ENCODE results near the gene CARD14. TPM values are rescaled to one million over a fixed set of nuclear protein-coding genes. Genes with fewer than 3 reads are reported as not detected.

The CARD14 gene
- total RNA-seq, 1 experiment from 2014 or later = 0.09 TPM

- TF ChIP-seq CTCF (conservative IDR thresholded peaks at IDR 0.05; ENCODE audit: low read depth, low read length) (no peak), EZH2 (IDR thresholded peaks at IDR 0.05; ENCODE audit: borderline replicate concordance, low read depth, low read length, poor library complexity, severe bottlenecking) (no peak)
- H3K4me1 ChIP-seq (ENCODE audit: insufficient read depth, low read length, poor library complexity, severe bottlenecking) = no peaks in the 10 kb centered on the region
- H3K9me3 ChIP-seq (ENCODE audit: low read depth, low read length, poor library complexity, severe bottlenecking) = no peaks in the 10 kb centered on the region
- DNase-seq (ENCODE audit: low spot score) = no peak
- H3K4me3 ChIP-seq (ENCODE audit: low read depth, low read length, poor library complexity, severe bottlenecking) = no peak overlapping the region
- H3K27me3 ChIP-seq (replicated peaks; ENCODE audit: insufficient read depth, low read depth, low read length, poor library complexity) = no peaks in the 10 kb centered on the region
- BruUV-seq (replicated peaks) = no TSS peak
- intact Hi-C loops (cut with micrococcal nuclease; ENCODE audit: unreplicated experiment) = no loop called here
- ChIA-PET CTCF (interaction anchor here (0.5 to 0.6 kb wide), 2 partner anchors 97 to 437 kb away, joined by 9 to 13 read pairs; no protein-coding TSS in a partner anchor), POLR2A (ENCODE audit: low non-redundant PET) (no interaction called here)
- no peaks in the 10 kb centered on the region for H3K36me3 ChIP-seq (ENCODE audit: insufficient read depth, low read length, poor library complexity, severe bottlenecking)
- H3K27ac ChIP-seq (ENCODE audit: low read depth, low read length, poor library complexity, severe bottlenecking) = no peak overlapping the region
Observed at GRCh38 chr17:80182845-80183223, 13.0 kb downstream of the CARD14 start.

DNA sequence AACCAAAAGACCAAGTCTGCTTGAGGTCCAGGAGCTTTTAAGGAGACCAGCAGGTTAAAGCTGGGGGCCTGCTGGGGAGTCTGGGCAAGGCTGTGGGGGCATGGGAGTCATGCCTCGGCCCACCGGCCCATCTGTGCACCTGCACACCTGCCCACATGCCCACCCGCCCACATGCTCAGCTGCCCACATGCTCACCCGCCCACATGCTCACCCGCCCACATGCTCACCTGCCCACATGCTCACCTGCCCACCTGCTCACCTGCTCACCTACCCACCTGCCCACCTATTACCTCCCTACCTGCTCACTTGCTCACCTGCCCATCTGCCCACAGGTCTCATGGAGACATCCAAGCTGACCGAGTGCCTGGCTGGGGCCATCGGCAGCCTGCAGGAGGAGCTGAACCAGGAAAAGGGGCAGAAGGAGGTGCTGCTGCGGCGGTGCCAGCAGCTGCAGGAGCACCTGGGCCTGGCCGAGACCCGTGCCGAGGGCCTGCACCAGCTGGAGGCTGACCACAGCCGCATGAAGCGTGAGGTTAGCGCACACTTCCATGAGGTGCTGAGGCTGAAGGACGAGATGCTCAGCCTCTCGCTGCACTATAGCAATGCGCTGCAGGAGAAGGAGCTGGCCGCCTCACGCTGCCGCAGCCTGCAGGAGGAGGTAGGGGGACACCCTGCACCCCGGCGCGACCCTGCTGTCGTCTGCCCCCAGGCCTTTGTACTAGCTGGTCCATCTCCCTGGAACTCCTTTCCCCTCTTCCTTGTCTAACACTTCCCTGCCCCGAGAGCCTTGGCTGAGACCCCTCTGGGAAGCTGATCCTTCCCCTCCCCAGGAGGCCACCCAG lies 14.0 kb downstream of the CARD14 start:
- Histone ChIP-seq H3K4me3 (ENCODE audit: low read depth, low read length, poor library complexity, severe bottlenecking) (no peak overlapping the region), H3K27me3 (replicated peaks; ENCODE audit: insufficient read depth, low read depth, low read length, poor library complexity) (no peaks in the 10 kb centered on the region), H3K9me3 (ENCODE audit: low read depth, low read length, poor library complexity, severe bottlenecking) (no peaks in the 10 kb centered on the region), H3K27ac (ENCODE audit: low read depth, low read length, poor library complexity, severe bottlenecking) (no peak overlapping the region), H3K36me3 (ENCODE audit: insufficient read depth, low read length, poor library complexity, severe bottlenecking) (no peaks in the 10 kb centered on the region), H3K4me1 (ENCODE audit: insufficient read depth, low read length, poor library complexity, severe bottlenecking) (no peaks in the 10 kb centered on the region)
- BruUV-seq (replicated peaks) = no TSS peak
- intact Hi-C loops (cut with micrococcal nuclease; ENCODE audit: unreplicated experiment) = no loop called here
- TF ChIP-seq CTCF (conservative IDR thresholded peaks at IDR 0.05; ENCODE audit: low read depth, low read length) (no peak), EZH2 (IDR thresholded peaks at IDR 0.05; ENCODE audit: borderline replicate concordance, low read depth, low read length, poor library complexity, severe bottlenecking) (no peak)
- ChIA-PET POLR2A (ENCODE audit: low non-redundant PET) (no interaction called here), CTCF (interaction anchor here (0.5 to 0.6 kb wide), 3 partner anchors 16 to 438 kb away, joined by 5 to 9 read pairs (median 5); no protein-coding TSS in a partner anchor)
- no peak for DNase-seq (ENCODE audit: low spot score)

DNA sequence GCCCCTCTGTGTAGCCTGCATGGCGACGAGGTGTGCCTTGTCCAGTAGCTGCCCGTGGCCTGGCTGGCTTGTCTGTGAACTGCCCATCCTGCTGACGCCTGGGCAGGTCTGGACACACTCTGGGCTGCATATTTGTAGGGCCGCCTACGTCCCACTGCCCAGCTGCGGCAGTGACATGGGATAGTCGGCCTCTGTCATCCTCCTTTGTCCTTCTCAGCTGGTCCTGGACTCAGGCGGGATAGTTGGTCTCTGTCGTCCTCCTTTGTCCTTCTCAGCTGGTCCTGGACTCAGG lies 14.5 kb downstream of the CARD14 start:
- no peak overlapping the region for H3K27ac ChIP-seq (ENCODE audit: low read depth, low read length, poor library complexity, severe bottlenecking)
- no peak for DNase-seq (ENCODE audit: low spot score)
- no TSS peak for BruUV-seq (replicated peaks)
- no peaks in the 10 kb centered on the region for H3K36me3 ChIP-seq (ENCODE audit: insufficient read depth, low read length, poor library complexity, severe bottlenecking)
- ChIA-PET CTCF (interaction anchor here (0.5 kb wide), 1 partner anchor 381 kb away, joined by 5 read pairs; no protein-coding TSS in a partner anchor), POLR2A (ENCODE audit: low non-redundant PET) (no interaction called here)
- H3K4me3 ChIP-seq (ENCODE audit: low read depth, low read length, poor library complexity, severe bottlenecking) = no peak overlapping the region
- intact Hi-C loops (cut with micrococcal nuclease; ENCODE audit: unreplicated experiment) = no loop called here
- TF ChIP-seq EZH2 (IDR thresholded peaks at IDR 0.05; ENCODE audit: borderline replicate concordance, low read depth, low read length, poor library complexity, severe bottlenecking) (no peak), CTCF (conservative IDR thresholded peaks at IDR 0.05; ENCODE audit: low read depth, low read length) (no peak)
- no peaks in the 10 kb centered on the region for H3K27me3 ChIP-seq (replicated peaks; ENCODE audit: insufficient read depth, low read depth, low read length, poor library complexity)
- no peaks in the 10 kb centered on the region for H3K4me1 ChIP-seq (ENCODE audit: insufficient read depth, low read length, poor library complexity, severe bottlenecking)
- no peaks in the 10 kb centered on the region for H3K9me3 ChIP-seq (ENCODE audit: low read depth, low read length, poor library complexity, severe bottlenecking)
